Ramos (cell line): ENCODE results near the gene GOLM1.
"Not testable (repeated sequence)": the region's sequence is repeated elsewhere in the genome, so short reads cannot be mapped to it uniquely, and the experiment has no call there.

Experiments used
- in situ Hi-C: fragments of 300-500 bp; cut with MboI; formaldehyde crosslinking; loops from one replicate; pipeline ENCODE4 v1.14.3; 2022; ENCODE audit warnings: low sequenced_read_pairs; ENCODE audit not compliant: unreplicated experiment

Gene GOLM1

DNA sequence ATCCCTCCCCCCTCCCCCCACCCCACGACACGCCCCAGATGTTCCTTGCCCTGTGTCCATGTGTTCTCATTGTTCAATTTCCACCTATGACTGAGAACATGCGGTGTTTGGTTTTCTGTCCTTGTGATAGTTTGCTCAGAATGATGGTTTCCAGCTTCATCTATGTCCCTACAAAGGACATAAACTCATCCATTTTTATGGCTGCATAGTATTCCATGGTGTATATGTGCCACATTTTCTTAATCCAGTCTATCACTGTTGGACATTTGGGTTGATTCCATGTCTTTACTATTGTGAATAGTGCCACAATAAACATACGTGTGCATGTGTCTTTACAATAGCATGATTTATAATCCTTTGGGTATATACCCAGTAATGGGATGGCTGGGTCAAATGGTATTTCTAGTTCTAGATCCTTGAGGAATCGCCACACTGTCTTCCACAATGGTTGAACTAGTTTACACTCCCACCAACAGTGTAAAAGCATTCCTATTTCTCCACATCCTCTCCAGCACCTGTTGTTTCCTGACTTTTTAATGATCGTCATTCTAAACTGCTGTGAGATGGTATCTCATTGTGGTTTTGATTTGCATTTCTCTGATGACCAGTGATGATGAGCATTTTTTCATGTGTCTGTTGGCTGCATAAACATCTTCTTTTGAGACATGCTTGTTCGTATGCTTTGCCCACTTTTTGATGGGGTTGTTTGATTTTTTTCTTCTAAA lies 51.2 kb downstream of the GOLM1 start:
- in situ Hi-C loops: not testable (repeated sequence)

DNA sequence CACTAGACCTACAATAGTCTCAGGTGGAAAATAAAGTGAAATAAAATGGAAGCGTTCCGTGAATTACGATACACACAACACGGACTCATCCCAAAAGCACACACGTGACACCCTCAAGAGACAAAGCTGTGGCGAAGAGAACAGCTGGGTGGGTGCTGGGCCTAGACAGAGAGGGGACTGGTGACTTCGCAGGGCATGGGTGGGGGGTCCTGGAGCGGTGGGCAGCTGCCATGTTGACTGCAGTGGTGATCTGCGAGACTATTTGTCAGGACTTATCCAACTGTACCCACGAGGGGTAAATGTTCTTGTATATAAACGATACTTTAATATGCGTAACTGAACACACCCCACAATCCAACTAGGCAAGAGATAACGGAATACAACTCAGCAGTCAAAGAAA lies 52.0 kb downstream of the GOLM1 start:
- in situ Hi-C loops: no loop called here

DNA sequence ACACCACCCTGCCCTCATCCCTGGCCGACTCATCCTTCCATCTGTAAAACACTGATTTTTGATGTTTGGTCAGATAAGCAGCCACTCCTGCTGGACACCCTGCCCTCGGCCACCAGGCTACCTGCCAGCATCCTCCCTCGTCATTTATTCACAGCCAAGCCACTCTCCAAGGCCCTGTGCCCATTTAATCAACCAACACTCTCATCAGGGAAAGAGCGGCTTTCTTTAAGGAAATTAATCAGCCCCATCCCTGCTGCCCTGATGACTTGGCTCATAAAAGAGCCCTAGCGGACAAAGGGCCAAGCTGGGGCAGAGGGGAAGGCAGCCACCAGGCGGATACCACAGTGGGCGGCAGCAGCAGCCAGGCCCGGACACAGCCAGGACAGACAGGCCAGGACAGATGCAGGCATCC lies 52.4 kb downstream of the GOLM1 start:
- in situ Hi-C loops: no loop called here

DNA sequence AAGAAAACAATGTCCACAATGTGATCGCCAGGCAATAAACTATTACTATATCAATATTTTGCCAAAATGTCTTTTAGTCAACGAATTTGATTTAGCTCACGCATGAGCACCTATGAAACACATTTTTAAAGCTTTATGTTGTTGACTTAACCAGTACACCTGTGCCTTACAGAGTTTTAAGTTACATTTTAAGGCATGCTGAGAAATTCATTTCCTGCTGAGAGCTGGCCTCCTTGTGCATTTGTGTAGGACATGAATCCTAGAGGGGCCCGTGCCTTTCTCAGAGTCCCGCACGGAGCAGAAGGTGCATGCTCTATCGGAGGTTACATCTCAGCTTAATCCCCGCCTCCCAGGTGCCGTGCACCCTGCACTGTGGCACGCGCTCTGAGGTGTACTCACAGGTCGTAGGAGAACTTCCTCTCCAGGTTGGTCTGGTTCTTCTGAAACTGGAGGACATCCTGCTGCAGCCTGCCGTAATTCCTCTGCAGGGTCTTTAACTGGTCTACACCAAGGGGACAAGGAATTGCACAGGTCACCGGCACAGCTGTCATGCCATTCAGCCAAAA lies 53.2 kb downstream of the GOLM1 start:
- in situ Hi-C loops: no loop called here

DNA sequence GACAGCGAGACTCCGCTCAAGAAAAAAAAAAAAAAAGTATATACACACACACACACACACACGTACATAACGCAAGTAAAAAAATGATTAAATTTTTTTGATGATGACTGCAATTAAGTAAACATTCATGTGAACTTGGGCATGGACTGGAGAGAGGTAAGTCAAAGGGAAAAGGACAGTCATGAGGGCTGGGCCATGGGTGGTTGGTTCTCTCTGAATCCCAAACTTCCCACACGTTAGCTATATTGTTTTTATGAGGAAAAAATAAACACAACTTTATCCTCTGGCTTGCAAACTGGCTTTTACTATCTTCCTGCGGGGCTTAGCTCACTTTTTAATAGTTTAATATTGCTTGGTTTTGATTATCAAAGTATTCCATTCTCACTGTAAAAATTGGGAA lies 53.7 kb downstream of the GOLM1 start:
- in situ Hi-C loops: no loop called here

DNA sequence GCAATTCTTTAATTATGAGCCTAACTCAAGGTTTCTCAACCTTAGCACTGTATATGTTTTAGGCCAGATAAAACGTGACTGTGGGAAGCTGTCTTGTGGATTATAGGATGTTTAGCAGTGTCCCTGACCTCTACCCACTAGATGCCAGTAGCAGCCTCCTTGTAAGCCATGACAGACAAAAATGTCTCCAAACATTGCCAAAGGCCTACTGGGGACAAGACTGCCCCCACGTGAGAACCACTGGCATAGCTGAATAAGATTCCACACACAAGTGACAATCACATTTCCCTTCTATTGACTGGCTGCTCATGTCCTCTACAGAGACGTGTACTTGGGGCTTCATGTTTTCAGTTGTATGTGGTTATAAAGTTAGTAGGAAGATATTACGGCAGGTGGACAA lies 55.4 kb downstream of the GOLM1 start:
- in situ Hi-C loops: no loop called here

DNA sequence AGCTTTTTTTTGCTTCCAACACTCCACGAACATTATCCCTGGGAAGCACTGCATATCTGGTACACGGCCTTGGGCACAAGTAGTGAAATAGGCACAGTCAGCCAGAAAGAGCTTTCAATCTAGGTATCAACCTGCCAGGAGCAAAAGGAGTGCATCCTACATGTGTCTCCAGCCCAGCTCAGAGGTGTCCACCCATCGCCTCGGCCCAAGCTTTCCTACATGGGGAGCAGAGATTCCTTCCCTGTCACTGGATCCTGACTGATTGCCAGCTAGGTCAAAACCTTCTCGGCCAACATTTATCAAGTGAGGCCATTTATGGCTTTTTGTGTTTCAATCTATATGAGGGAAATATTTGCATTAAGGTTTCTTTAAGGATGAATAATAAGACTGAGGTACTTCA lies 55.8 kb downstream of the GOLM1 start:
- in situ Hi-C loops: no loop called here

DNA sequence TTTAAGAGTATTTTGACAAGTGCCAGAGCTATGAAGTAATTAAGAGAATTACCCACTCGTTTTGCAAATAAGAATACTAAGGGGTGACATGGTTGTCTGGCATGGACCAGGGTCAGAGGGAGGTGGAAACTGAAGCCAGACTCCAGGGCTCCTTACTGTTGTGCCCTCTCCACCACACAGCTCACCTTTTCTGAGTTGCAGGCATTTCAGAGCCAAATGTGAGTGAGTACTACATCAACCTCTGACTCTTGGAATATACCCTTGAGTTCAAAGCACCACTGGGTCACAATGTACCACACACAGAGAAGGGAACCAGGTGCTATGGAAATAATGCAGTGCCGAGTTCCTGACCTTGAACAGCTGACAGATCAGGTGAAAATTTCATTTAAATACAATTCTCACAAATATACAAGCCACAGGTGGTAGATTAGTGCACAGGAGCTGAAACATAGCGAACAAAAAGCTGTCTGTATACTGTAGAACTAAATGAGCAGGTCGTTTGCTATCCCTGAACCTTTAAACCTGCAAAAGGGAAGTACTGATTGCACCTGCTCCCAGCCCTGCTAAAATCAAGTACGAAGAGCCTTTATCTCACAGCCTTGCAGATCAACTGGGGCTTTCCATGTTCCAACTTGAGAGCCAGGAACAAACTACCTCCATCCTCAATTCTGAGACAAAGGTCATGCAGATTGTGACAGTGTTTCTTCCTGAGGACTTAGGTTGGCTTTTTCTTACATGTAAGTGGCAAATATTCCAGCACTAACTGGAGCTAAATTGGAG lies 57.0 kb downstream of the GOLM1 start:
- in situ Hi-C loops: no loop called here

DNA sequence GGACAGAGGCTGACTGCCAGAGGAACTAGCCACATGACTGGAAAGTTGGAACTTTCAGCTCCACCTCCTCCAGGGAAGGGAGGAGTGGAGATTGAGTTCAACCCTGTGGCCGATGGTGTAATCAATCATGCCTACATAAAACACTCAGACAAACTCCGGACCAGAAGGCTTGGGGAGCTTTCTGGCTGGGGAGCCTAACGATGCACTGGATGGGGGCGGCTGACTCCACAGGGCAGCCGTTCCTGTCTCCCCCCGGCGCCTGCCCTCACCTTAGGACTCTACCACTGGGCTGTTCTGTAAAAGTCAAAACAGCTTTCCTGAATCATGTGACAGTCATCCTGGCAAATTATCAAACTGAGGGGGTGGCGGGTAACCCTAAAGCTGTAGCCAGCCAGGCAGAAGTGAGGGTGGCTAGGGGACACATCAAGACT lies 58.0 kb downstream of the GOLM1 start:
- in situ Hi-C loops: no loop called here

DNA sequence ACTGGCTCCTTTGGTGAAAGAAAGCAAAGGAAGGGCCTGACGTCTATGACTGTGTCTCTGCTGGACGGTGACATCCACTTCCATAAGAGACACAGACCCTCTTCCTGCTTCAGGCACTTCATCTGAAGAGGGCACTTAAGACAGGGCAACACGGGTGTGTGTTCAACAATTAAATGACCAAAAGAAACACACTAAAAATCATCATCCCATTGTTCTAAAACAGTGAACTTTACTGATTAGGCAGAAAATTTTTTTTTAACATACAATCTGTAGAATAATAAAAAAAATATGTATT lies 58.5 kb downstream of the GOLM1 start:
- in situ Hi-C loops: no loop called here

DNA sequence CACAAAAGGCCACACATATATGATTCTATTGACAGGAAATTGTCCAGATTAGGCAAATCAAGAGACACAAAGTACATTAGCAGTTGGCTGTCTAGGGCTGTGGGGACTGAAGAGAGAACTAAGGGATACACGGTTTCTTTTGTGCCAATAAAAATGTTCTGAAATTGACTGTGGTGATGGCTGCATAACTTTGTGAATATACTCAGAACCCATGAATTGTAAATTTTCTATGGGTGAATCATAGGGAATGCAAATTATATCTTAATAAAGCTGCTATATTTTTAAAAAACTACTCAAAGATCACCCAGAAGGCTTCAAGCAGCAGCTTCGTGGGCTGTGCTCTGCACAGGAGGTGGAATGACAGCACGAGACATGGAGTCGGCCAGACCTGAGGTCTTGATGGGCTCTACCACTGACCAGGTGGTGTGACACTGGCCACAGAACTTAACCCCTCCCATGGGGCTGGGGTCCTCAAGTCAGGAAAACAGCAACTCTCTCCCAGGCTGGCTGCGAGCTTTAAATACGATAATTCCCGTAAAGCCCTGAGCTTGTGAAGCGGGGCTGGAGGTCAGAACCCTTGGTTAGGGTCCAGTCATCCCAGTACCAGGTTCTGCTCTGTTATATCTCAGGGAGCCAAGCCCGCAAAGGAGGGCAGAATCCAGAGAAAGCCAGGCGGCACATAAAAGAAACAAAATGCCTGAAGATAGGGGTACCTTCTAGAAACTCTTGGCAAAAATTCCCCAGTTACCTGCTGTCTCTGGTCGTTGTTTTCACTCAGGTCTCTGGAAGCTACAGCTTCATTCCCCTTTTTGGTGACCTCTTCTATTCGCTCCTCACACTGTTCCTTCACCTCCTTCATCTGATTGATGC lies 59.1 kb downstream of the GOLM1 start:
- in situ Hi-C loops: no loop called here

DNA sequence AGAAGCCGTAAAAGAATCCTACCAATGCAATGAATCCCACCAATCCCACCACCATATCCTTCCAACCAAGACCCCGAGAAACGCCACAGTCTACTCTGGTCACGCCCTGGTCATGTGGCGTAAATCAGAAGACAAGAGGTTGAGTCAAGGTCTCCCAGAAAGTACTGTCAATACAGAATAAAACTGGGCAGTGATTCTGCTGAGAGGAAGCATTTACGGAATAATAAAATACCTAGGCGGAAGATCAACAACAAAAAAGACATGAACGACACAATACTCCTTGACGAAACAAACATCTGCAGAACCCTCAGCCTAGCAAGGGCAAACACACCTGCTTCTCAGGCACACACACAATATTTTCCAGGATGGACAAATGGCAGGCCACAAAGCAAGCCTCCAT lies 62.8 kb downstream of the GOLM1 start:
- in situ Hi-C loops: no loop called here

DNA sequence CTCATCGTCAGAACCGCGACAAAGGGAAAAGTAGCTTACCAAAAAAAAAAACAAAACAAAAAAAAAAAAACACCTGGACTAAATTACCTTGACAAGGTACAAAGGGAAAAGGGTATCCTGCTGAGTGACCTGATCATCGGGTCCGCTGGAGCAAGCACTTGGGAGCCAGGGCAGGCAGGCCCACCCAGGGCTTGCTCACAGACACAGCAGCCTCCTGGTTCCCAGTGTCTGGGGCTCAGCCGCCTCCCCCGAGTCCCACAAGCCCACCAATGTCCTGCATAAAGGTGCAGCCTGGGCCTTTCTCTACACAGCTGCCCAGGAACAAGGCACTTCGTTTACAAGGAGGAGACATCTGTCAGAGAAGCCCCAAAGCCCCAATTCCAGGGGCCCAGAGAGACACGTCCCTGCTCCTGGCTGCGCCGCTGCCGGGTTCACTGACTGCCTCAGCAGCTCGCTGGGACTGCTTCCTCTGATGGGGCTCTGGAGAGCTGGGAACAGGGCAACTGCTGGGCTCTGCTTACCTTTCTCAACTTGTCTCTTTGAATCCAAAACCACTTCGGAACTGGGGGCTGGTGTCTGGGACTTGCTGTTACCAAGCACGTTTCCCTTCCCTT lies 63.4 kb downstream of the GOLM1 start:
- in situ Hi-C loops: no loop called here

DNA sequence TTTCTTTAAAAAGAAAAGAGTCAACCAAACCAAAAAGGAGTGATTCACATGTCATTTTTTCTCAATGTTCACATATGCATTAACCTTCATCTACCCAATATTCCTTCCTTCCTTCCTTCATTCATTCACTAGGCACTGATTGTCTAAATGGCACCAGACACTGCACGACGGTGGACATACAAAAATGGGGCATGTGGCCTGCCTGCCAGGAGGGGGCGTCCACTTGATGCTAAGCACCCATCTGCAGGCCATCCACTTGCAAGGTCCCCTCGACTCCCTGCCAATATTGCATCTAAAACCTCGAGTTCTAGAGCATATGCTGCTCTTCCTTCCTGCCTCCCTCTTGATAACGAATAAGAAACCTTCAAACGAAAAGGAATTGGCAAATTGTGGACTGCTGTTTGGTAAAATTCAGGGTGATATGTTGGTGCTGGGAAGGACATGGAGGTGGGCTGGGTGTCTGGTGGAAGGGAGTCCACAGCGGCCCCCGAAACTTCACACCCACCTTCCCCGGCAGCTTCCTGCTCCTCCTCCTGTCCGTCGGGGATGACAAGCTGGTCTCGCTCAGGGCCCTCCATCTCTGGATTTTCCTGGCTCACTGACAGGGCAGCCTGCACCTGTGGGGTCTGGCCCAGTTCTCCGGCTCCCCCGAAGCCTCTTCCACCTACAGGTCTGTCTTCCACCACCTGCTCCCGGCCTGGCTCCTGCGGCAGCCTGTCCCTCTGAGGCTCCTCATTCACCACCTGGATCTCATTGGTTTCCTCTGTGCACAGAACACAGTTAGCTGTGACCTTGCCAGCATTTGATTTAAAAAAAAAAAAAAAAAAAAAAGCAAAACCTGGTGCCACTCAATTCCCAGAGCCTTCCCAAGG lies 64.3 kb downstream of the GOLM1 start:
- in situ Hi-C loops: no loop called here

DNA sequence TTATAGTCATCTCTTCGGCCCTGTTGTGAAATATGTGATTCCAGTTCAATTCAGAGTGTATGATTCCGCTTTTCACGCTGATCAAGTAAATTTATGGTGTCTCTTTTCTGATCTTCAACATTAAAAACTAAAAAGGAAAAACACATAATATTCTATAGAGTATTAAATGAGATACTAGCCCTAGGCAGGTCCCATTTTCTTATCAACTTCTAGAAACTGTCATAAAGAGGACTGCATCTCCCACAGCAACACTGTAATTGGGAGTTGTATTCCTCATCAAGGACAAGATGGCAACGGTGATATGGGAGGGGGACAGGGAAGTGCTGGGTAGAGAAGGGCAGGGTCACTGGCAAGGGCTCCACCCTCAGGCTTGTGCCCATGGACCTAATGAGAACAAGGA lies 71.6 kb downstream of the GOLM1 start:
- in situ Hi-C loops: no loop called here

DNA sequence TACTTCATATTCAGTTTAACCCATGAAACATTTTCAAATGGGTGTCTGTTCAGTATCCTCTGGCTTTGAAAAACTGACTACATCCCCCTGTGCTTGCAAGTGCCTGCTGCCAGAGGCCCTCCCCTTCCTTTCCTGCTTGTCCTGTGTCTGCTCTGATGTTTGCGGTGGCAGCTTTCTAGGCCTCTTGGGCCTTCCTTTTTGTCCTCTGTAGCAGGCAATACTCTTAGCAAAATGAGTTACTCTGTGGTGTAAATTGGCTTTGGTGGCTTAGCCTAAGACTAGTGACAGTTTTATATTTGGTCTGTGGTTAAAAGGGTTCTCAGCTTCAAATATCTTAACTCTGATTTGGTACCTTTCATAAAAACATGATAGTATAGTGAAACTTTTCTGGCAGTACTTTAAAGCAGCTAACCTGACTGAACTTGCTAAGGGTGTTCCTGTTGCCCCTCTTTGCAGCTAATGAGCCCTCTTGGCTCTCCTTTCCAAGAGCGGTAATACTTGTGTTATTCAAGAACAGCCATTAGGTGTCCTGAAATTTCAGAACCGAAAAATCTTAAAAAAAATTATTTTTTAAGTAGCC lies 76.6 kb downstream of the GOLM1 start:
- in situ Hi-C loops: no loop called here

DNA sequence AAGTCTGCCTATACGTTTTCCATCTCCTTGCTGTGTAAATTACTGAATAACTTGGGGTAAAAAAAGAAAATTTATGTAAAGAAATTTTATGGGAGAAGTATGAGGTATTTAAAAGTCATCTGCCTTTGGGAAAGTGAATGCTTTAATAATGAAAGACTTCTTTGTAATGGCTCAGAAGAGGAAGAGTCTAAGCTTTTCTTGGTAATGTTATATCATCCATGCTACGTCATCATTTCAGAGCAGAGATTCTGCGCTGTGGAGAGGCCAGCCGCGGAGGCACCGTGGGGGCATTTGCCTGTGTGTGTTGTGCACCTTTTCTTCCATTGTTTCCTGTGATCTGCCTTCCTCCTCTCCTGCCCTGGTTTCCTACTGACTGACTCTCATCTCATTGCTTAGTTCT lies 78.2 kb downstream of the GOLM1 start:
- in situ Hi-C loops: no loop called here

DNA sequence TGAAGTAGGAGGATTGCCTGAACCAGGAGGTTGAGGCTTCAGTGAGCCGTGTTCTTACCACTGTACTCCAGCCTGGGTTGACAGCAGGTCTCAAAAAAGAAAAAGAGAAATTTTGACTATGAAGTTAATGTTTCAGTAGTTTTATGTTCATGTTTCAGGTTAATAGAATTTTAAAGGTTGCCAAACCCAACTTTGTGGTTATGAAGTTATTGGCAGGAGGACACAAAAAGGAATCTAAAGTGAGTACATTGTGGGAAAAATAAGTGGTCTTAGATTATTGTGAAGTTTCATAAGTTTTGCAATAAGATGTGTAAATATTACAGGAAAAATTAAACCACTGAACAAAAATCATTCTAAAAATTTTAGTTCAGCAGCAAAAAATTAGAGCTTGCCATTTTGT lies 78.6 kb downstream of the GOLM1 start:
- in situ Hi-C loops: no loop called here

DNA sequence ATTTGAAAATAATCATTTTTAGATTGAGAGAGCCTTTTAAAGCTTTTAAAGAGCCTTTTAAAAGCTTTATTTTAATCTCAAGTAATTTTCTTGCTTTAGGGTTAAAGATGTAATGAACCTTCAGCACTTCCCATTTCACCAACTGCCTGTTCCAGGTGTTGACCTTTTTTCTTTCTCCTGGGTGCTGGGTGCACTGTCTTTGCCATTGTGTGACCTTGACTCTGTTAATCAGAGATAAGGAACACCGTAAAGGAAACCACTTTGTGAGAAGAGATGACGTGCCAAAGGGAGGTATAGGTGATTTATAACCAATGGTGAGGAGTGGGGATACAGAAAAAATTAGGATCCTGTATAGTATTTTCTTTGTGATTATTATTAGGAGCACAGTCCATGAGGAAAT lies 90.2 kb downstream of the GOLM1 start:
- in situ Hi-C loops: no loop called here
